OCI-LY3 (cell line): Measurements from ENCODE around the gene PPIB.

ENCODE experiments used
- EZH2phosphoT487 ChIP-seq: fragments of 200-600 bp; shearing (Covaris generic); IDR thresholded peaks from 2 replicates; pipeline ENCODE4 v1.6.1; 2018; ENCODE audit warnings: antibody characterized with exemption, mixed run types, low read depth
- TF ChIP-seq, protein P1 (sequence below): fragments of 200-600, 300-600 bp; sonication (generic); IDR thresholded peaks from 2 replicates; pipeline ENCODE4 v1.5.1; 2014; ENCODE audit warnings: antibody characterized with exemption, low read length, low read depth

- TF ChIP-seq, protein P1, sequence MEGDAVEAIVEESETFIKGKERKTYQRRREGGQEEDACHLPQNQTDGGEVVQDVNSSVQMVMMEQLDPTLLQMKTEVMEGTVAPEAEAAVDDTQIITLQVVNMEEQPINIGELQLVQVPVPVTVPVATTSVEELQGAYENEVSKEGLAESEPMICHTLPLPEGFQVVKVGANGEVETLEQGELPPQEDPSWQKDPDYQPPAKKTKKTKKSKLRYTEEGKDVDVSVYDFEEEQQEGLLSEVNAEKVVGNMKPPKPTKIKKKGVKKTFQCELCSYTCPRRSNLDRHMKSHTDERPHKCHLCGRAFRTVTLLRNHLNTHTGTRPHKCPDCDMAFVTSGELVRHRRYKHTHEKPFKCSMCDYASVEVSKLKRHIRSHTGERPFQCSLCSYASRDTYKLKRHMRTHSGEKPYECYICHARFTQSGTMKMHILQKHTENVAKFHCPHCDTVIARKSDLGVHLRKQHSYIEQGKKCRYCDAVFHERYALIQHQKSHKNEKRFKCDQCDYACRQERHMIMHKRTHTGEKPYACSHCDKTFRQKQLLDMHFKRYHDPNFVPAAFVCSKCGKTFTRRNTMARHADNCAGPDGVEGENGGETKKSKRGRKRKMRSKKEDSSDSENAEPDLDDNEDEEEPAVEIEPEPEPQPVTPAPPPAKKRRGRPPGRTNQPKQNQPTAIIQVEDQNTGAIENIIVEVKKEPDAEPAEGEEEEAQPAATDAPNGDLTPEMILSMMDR, result no peak
- TF ChIP-seq EZH2phosphoT487, result no peak
These were observed 18.6 kb downstream of the PPIB start for GRCh38 chr15:64144192-64144564.
